CD4-positive, alpha-beta T cell treated with Interleukin-17A for 1 hour (primary cell): ENCODE results near the gene MICAL3.

ENCODE experiments used
- DNase-seq: peaks from one replicate; pipeline ENCODE4 v3.0.0-alpha.2; 2020

MICAL3 gene

GRCh38 chr22:17804331-17805080 lies 219.9 kb downstream of the MICAL3 start:
- no peak for DNase-seq

GRCh38 chr22:17803609-17804270 lies 220.6 kb downstream of the MICAL3 start:
- DNase-seq, result no peak

- no peak for DNase-seq
Measured at GRCh38 chr22:17802822-17803221, 221.5 kb downstream of the MICAL3 start.

- DNase-seq, result no peak
Measured at GRCh38 chr22:17802411-17802810, 221.9 kb downstream of the MICAL3 start.

GRCh38 chr22:17797721-17798559 lies 226.4 kb downstream of the MICAL3 start:
- DNase-seq, result peak; percentile 29

- no peak for DNase-seq
Measured at GRCh38 chr22:17796695-17797094, 227.7 kb downstream of the MICAL3 start.

GRCh38 chr22:17795661-17796548 lies 228.5 kb downstream of the MICAL3 start:
- DNase-seq, result no peak

- DNase-seq, result no peak
Measured at GRCh38 chr22:17794726-17795542, 229.4 kb downstream of the MICAL3 start.

GRCh38 chr22:17792854-17793434 lies 231.4 kb downstream of the MICAL3 start:
- DNase-seq, result no peak

- DNase-seq, result no peak
Measured at GRCh38 chr22:17792299-17792698, 232.1 kb downstream of the MICAL3 start.

GRCh38 chr22:17791196-17791595 lies 233.2 kb downstream of the MICAL3 start:
- DNase-seq, result no peak

- DNase-seq, result no peak
Measured at GRCh38 chr22:17789379-17790200, 234.8 kb downstream of the MICAL3 start.

GRCh38 chr22:17788528-17789378 lies 235.6 kb downstream of the MICAL3 start:
- DNase-seq, result no peak

GRCh38 chr22:17787716-17788330 lies 236.5 kb downstream of the MICAL3 start:
- no peak for DNase-seq

GRCh38 chr22:17787241-17787640 lies 237.1 kb downstream of the MICAL3 start:
- no peak for DNase-seq

- no peak for DNase-seq
Measured at GRCh38 chr22:17786435-17787161, 237.8 kb downstream of the MICAL3 start.

GRCh38 chr22:17785185-17786184 lies 238.9 kb downstream of the MICAL3 start:
- peak; percentile 76 for DNase-seq
